Right ventricle myocardium inferior (tissue), 1 donor: Measurements from ENCODE around the gene SLC2A8. TPM values are rescaled to one million over a fixed set of nuclear protein-coding genes. Genes with fewer than 3 reads are reported as not detected.
A peak's percentile ranks its signal among the peaks of the same experiment; 100 is the strongest.

Experiments
- ATAC-seq: fragments of 200-7000 bp; cut with Tn5 transposase; one replicate; pipeline ENCODE4 v1.9.1; 2020; ENCODE audit warnings: mild to moderate bottlenecking, moderate library complexity
- DNase-seq: peaks from one replicate; pipeline ENCODE4 v3.0.0; 2021; ENCODE audit errors: missing footprints
- intact Hi-C: fragments of 100-400 bp; cut with DNase I; formaldehyde crosslinking; loops from one replicate; pipeline ENCODE4 v1.11.0; 2022
- total RNA-seq: library from RNA; stranded (reverse); fragmentation: NEBNext Ultra II Directional; extraction: Animal tissue kit (Norgen Biotek cat#: 25700); gene quantifications from one replicate; pipeline ENCODE4 v1.2.1, GENCODE V29; 2021
- donor health status: DM: no; HTN: yes; CAD: no; lungs with severe emphysema.

SLC2A8 gene
- total RNA-seq, 1 donor from 2014 or later: 15.0 TPM

DNA sequence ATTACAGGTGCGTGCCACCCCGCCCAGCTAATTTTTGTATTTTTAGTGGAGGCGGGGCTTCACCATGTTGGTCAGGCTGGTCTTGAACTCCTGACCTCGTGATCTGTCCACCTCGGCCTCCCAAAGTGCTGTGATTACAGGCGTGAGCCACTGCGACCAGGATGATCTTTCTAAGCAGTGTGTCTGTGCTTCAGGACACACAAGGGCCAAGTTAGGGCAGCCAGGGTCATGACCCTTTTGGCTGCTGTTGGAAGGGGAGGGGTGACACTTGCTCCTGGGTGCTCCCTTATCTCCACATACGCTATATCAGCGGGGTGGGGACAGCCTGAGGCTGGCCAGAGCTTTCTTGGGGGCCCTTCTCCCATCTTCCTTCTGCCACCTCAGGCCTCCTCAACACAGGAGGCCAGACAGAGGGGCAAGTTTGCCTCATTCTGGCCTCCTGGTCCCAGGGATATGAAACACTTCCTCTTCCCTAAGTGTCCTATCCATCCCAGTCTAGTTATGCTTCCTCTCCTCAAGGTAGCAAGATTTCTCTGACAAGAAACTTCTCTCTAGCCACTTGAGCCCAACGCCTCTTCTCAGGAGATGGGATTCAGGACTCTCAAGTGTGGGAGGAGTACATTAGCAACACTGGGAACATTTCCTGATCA lies 25.3 kb downstream of the SLC2A8 start:
- intact Hi-C loops: loop anchor here (10.0 kb wide), 1 partner anchor 107 kb away; no protein-coding TSS in a partner anchor
- ATAC-seq: no peak
- no peak for DNase-seq

GRCh38 chr9:127422787-127423186 lies 25.8 kb downstream of the SLC2A8 start:
- no peak for DNase-seq
- intact Hi-C loops: loop anchor here (10.0 kb wide), 1 partner anchor 108 kb away; no protein-coding TSS in a partner anchor

GRCh38 chr9:127423476-127423933 lies 26.5 kb downstream of the SLC2A8 start:
- ATAC-seq (no peak), DNase-seq (no peak)
- intact Hi-C loops: loop anchor here (10.0 kb wide), 1 partner anchor 109 kb away; no protein-coding TSS in a partner anchor

More at GRCh38 chr9:127422787-127423186, 25.8 kb downstream of the SLC2A8 start:
- ATAC-seq: no peak

DNA sequence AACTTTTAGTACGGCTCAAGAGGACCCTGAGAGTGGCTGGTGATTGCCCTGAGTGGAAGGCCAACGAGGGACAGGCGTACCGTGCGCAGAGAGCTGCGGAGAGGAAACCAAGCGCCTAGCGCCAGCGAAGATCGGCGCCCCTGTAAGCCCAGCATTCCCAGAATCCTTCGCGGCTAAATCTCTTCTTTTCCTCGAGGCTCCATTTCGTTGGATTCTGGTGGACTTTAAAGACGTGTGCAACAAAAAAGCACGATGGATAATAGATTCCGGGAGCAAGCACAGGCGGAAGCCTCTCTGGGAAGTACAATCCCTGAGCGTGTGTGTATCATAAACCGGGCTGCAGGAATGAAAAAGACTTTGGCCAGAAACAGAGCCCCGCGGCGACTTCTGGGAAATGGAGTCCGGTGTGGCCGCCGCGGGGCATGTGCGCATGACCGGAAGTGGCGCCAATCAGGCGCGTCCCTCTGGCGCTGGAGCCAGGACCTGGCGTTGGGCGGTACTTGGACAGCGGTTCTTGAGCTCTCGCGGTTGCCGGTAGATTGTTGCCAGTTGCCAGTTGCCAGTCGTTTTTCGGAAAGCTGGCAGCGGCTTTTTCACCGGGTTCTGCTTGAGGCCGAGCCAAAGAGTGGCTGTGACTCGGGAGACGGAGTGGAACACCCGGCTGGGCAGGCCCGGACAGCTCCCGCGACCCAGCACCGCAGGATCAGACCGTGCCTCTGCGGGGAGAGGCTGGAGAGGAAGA lies 27.1 kb downstream of the SLC2A8 start, which contains the start of gene ZNF79:
ZNF79 (plus strand) TSS at position 449 of the 742 bp plus-strand sequence. CDS start 406 bp downstream, outside the sequence.
- DNase-seq: peak; percentile 97
- peak; percentile 97 for ATAC-seq
- intact Hi-C loops: loop anchor here (1.0 to 10.0 kb wide), 3 partner anchors 27 to 145 kb away; partner anchors contain the start of genes LRSAM1 and RPL12

GRCh38 chr9:127424676-127424999 lies 27.7 kb downstream of the SLC2A8 start:
- intact Hi-C loops: loop anchor here (1.0 to 10.0 kb wide), 3 partner anchors 26 to 145 kb away; partner anchors contain the start of genes LRSAM1 and RPL12
- DNase-seq (peak; percentile 72), ATAC-seq (no peak)

- intact Hi-C loops: loop anchor here (10.0 kb wide), 1 partner anchor 112 kb away; no protein-coding TSS in a partner anchor
- ATAC-seq: no peak
- no peak for DNase-seq
These were observed 29.8 kb downstream of the SLC2A8 start for GRCh38 chr9:127426756-127427155.

- no peak for DNase-seq
- intact Hi-C loops: loop anchor here (10.0 kb wide), 1 partner anchor 114 kb away; no protein-coding TSS in a partner anchor
- no peak for ATAC-seq
These were observed 31.4 kb downstream of the SLC2A8 start for GRCh38 chr9:127428348-127428747.

DNA sequence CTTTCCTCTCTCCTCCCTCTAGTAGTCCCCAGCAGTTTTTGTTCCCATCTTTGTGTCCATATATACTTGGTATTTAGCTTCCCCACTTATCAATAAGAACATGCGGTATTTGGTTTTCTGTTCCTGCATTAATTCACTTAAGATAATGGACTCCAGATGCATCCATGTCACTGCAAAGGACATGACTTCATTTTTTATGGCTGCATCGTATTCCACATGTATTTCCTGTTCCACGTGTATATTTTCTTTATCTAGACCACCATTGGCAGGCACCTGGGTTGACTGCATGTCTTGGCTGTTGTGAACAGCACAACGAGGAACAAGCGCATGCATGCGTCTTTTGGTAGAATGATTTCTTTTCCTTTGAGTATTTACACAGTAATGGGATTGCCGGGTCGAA lies 33.4 kb downstream of the SLC2A8 start:
- intact Hi-C loops: no loop called here
- ATAC-seq (no peak), DNase-seq (no peak)

- intact Hi-C loops: no loop called here
- DNase-seq (no peak), ATAC-seq (no peak)
These were observed 40.7 kb downstream of the SLC2A8 start for GRCh38 chr9:127437497-127438264.

- no peak for DNase-seq
- intact Hi-C loops: no loop called here
- ATAC-seq: no peak
These were observed 41.4 kb downstream of the SLC2A8 start for GRCh38 chr9:127438394-127438793.

- DNase-seq: no peak
- ATAC-seq: no peak
- intact Hi-C loops: no loop called here
These were observed 47.4 kb downstream of the SLC2A8 start for GRCh38 chr9:127444283-127444920.

- intact Hi-C loops: no loop called here
- DNase-seq: no peak
- no peak for ATAC-seq
These were observed 48.2 kb downstream of the SLC2A8 start for GRCh38 chr9:127444921-127445850.

- DNase-seq (no peak), ATAC-seq (no peak)
- intact Hi-C loops: no loop called here
These were observed 49.1 kb downstream of the SLC2A8 start for GRCh38 chr9:127445851-127446712.

- intact Hi-C loops: no loop called here
- ATAC-seq: no peak
These were observed 49.9 kb downstream of the SLC2A8 start for GRCh38 chr9:127446713-127447415.

GRCh38 chr9:127447416-127448111 lies 50.6 kb downstream of the SLC2A8 start:
- ATAC-seq (no peak), DNase-seq (no peak)
- intact Hi-C loops: no loop called here

More at GRCh38 chr9:127446713-127447415, 49.9 kb downstream of the SLC2A8 start:
- no peak for DNase-seq
